Measurements from ENCODE around the gene PHF21A.
A peak's percentile ranks its signal among the peaks of the same experiment; 100 is the strongest.

The PHF21A gene

GRCh38 chr11:45994371-45995341 is 126.6 kb downstream of the PHF21A start:
- Histone ChIP-seq H3K79me2 (peaks cover 4% of the 10 kb centered on the region), H3K4me2 (ENCODE audit: low read length) (no peak overlapping the region), H3K27ac (peak overlapping the region; percentile 68), H3K9me3 (ENCODE audit: control insufficient read depth, low read length) (no peaks in the 10 kb centered on the region), H3K27me3 (ENCODE audit: control insufficient read depth, insufficient read depth, low read length) (no peaks in the 10 kb centered on the region), H3K4me3 (ENCODE audit: low read depth, low read length) (no peak overlapping the region), H3K9ac (no peak overlapping the region), H3K4me1 (peaks cover 14% of the 10 kb centered on the region), H2AFZ (no peak overlapping the region), H3K36me3 (ENCODE audit: control insufficient read depth, insufficient read depth, low read length) (no peaks in the 10 kb centered on the region)
- no peak for TF ChIP-seq CTCF (IDR thresholded peaks at IDR 0.05)

GRCh38 chr11:45993531-45994001 is 127.7 kb downstream of the PHF21A start:
- no peaks in the 10 kb centered on the region for H3K36me3 ChIP-seq (ENCODE audit: control insufficient read depth, insufficient read depth, low read length)
- H3K4me1 ChIP-seq: peaks cover 14% of the 10 kb centered on the region
- no peak overlapping the region for H2AFZ ChIP-seq
- peak overlapping the region; percentile 68 for H3K27ac ChIP-seq
- no peaks in the 10 kb centered on the region for H3K9me3 ChIP-seq (ENCODE audit: control insufficient read depth, low read length)
- TF ChIP-seq CTCF (IDR thresholded peaks at IDR 0.05): no peak
- no peak overlapping the region for H3K9ac ChIP-seq
- no peak overlapping the region for H3K4me3 ChIP-seq (ENCODE audit: low read depth, low read length)
- no peaks in the 10 kb centered on the region for H3K27me3 ChIP-seq (ENCODE audit: control insufficient read depth, insufficient read depth, low read length)
- H3K79me2 ChIP-seq: peaks cover 9% of the 10 kb centered on the region
- no peak overlapping the region for H3K4me2 ChIP-seq (ENCODE audit: low read length)

GRCh38 chr11:45988921-45989320 is 132.3 kb downstream of the PHF21A start:
- no peak overlapping the region for H3K27ac ChIP-seq
- H3K4me3 ChIP-seq (ENCODE audit: low read depth, low read length): no peak overlapping the region
- no peak for TF ChIP-seq CTCF (IDR thresholded peaks at IDR 0.05)

GRCh38 chr11:45985212-45985611 is 136.0 kb downstream of the PHF21A start:
- Histone ChIP-seq H3K9me3 (ENCODE audit: control insufficient read depth, low read length) (no peaks in the 10 kb centered on the region), H3K4me3 (ENCODE audit: low read depth, low read length) (no peak overlapping the region), H3K4me1 (peaks cover 6% of the 10 kb centered on the region), H3K79me2 (peaks cover 12% of the 10 kb centered on the region), H3K4me2 (ENCODE audit: low read length) (no peak overlapping the region), H2AFZ (no peak overlapping the region), H3K27me3 (ENCODE audit: control insufficient read depth, insufficient read depth, low read length) (no peaks in the 10 kb centered on the region), H3K9ac (no peak overlapping the region), H3K27ac (no peak overlapping the region), H3K36me3 (ENCODE audit: control insufficient read depth, insufficient read depth, low read length) (no peaks in the 10 kb centered on the region)
- TF ChIP-seq CTCF (IDR thresholded peaks at IDR 0.05): no peak

More at GRCh38 chr11:45988921-45989320, 132.3 kb downstream of the PHF21A start:
- H3K27me3 ChIP-seq (ENCODE audit: control insufficient read depth, insufficient read depth, low read length): no peaks in the 10 kb centered on the region
- peaks cover 4% of the 10 kb centered on the region for H3K4me1 ChIP-seq
- no peak overlapping the region for H2AFZ ChIP-seq
- H3K9me3 ChIP-seq (ENCODE audit: control insufficient read depth, low read length): no peaks in the 10 kb centered on the region
- H3K4me2 ChIP-seq (ENCODE audit: low read length): no peak overlapping the region
- no peak overlapping the region for H3K9ac ChIP-seq
- no peaks in the 10 kb centered on the region for H3K36me3 ChIP-seq (ENCODE audit: control insufficient read depth, insufficient read depth, low read length)
- peaks cover 15% of the 10 kb centered on the region for H3K79me2 ChIP-seq
